Activated CD8-positive, alpha-beta memory T cell treated with anti-CD3 and anti-CD28 coated beads, Interleukin-2, amount 10 ng/mL, durations not matched to agents 7 days and 5 days (primary cell): ENCODE data around the gene MEIS2. TPM values are rescaled to one million over a fixed set of nuclear protein-coding genes. Genes with fewer than 3 reads are reported as not detected.

Experiments used
- ATAC-seq: fragments of 150-1000 bp; cut with Tn5 transposase; one replicate; pipeline ENCODE4 v1.10.0; 2021; ENCODE audit warnings: moderate library complexity
- CTCF ChIA-PET: fragments of 350-600 bp; sonication (Branson Sonifier 250); formaldehyde crosslinking; loops from one replicate; lab custom pipeline; 2021; ENCODE audit warnings: antibody characterized with exemption; lab: Charles Lee
- DNase-seq: peaks from one replicate; pipeline ENCODE4 v3.0.0-alpha.2; 2020
- H3K27ac Mint-ChIP-seq: one replicate; pipeline ENCODE4 v1.8.0; 2021; ENCODE audit warnings: mild to moderate bottlenecking, mixed read lengths
- H3K27me3 Mint-ChIP-seq: one replicate; pipeline ENCODE4 v1.8.0; 2021; ENCODE audit warnings: mixed read lengths
- H3K36me3 Mint-ChIP-seq: one replicate; pipeline ENCODE4 v1.8.0; 2021; ENCODE audit warnings: mild to moderate bottlenecking, mixed read lengths
- H3K4me1 Mint-ChIP-seq: one replicate; pipeline ENCODE4 v1.8.0; 2021; ENCODE audit warnings: mixed read lengths
- H3K4me3 Mint-ChIP-seq: one replicate; pipeline ENCODE4 v1.8.0; 2021; ENCODE audit warnings: mild to moderate bottlenecking, moderate library complexity, mixed read lengths
- H3K9me3 Mint-ChIP-seq: one replicate; pipeline ENCODE4 v1.8.0; 2022; ENCODE audit warnings: low read depth, mixed read lengths
- total RNA-seq, 2 experiments: library from RNA; stranded (reverse); gene quantifications; one replicate each; pipeline ENCODE4 v1.2.3, GENCODE V29; 2021

Gene MEIS2
- total RNA-seq: under 1 TPM in 1 of 2 experiments, not detected in 1; 0.07 TPM

- Mint-ChIP-seq H3K27me3 (peaks cover 94% of the 10 kb centered on the region), H3K27ac (peak within 1 kb of the TSS; percentile 57), H3K4me1 (peaks cover 24% of the 10 kb centered on the region), H3K36me3 (peaks cover 9% of the 10 kb centered on the region), H3K4me3 (peak within 1 kb of the TSS; percentile 79), H3K9me3 (no peaks in the 10 kb centered on the region)
- DNase-seq (peak; percentile 62), ATAC-seq (peak; percentile 35)
- CTCF ChIA-PET: no interaction called here
Measured at GRCh38 chr15:37100109-37100965, at the start of gene MEIS2. Gene MEIS2, minus strand, starts transcription at chr15:37100549. Its CDS starts 1,083 bp downstream, at chr15:37099466.

GRCh38 chr15:37149146-37149545, 48.8 kb upstream of the MEIS2 start:
- Mint-ChIP-seq H3K9me3 (no peaks in the 10 kb centered on the region), H3K36me3 (no peaks in the 10 kb centered on the region), H3K4me3 (no peak overlapping the region), H3K27me3 (no peaks in the 10 kb centered on the region), H3K4me1 (no peaks in the 10 kb centered on the region), H3K27ac (no peak overlapping the region)
- ATAC-seq (no peak), DNase-seq (no peak)
- CTCF ChIA-PET: no interaction called here

DNA sequence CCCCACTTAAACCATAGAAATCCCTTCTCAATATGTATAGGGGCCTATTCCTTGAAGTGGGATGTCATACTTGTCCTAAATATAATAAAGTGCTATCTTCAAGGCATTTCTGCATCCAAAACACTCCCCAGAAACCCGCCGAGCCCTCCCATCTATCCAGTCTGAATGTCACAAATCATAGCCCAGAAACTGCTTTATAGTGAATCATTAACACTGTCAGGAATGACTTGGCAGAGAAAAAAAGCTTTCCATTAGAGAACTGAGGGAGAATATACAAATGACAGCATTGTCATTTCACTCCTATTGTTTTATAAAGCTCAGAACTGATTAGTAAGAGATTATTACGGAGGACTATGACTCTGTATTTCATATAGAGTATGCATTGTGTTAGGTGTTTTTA, 48.4 kb upstream of the MEIS2 start:
- Mint-ChIP-seq H3K4me1 (no peaks in the 10 kb centered on the region), H3K27ac (no peak overlapping the region), H3K9me3 (no peaks in the 10 kb centered on the region), H3K27me3 (no peaks in the 10 kb centered on the region), H3K4me3 (no peak overlapping the region), H3K36me3 (no peaks in the 10 kb centered on the region)
- CTCF ChIA-PET: no interaction called here
- no peak for DNase-seq
- ATAC-seq: no peak

DNA sequence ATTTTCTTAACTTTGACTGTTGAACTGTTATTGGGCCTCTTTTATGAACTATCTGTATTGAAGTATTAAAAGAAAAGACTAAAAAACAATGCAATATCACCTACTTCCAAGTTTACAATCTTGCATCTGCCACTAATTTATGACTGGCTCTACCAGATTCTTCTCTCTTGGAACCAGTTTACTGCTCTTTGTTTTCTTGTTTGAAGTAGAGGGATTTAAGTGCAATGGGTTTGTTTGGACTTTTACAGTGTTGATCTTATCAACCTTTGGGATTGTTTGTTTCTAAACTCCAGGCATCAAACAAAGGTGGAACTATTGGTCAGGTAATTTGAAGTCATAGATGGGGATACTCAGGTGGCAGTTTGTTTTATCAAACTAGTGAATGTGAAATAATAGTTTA, 43.0 kb upstream of the MEIS2 start:
- Mint-ChIP-seq H3K36me3 (no peaks in the 10 kb centered on the region), H3K4me3 (no peak overlapping the region), H3K4me1 (no peaks in the 10 kb centered on the region), H3K27ac (no peak overlapping the region), H3K9me3 (no peaks in the 10 kb centered on the region), H3K27me3 (no peaks in the 10 kb centered on the region)
- DNase-seq (no peak), ATAC-seq (no peak)
- CTCF ChIA-PET: interaction anchor here (1.2 kb wide), 1 partner anchor 8 kb away, joined by 4 read pairs; no protein-coding TSS in a partner anchor

GRCh38 chr15:37142371-37142770, 42.0 kb upstream of the MEIS2 start:
- no peaks in the 10 kb centered on the region for H3K9me3 Mint-ChIP-seq
- DNase-seq: no peak
- H3K27me3 Mint-ChIP-seq: no peaks in the 10 kb centered on the region
- H3K4me1 Mint-ChIP-seq: no peaks in the 10 kb centered on the region
- CTCF ChIA-PET: no interaction called here
- no peak for ATAC-seq
- H3K36me3 Mint-ChIP-seq: no peaks in the 10 kb centered on the region
- H3K4me3 Mint-ChIP-seq: no peak overlapping the region
- H3K27ac Mint-ChIP-seq: no peak overlapping the region

DNA sequence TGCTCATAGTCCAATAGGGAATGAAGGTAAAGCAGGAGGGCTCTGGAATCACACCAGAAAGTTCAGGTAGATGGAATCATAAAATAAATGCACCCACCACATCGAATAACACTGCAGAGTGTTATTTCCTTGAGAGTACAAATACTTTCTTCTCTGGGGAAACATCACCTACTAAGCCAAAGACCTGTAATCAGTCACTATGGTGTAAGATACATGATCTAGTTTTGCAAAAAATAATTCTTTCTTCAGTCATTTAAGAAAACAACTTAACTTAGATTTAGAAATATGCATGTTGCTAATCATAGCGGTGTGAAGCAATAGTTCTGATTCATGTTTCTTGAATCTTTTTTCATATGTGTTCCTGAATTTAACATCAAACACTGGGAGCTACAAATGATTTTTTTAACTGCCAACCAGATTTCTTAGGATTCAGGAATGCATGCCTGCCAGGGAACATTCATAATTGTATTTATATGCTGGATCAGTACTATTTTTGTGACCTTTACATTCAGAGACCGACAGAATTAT, 40.2 kb upstream of the MEIS2 start:
- H3K36me3 Mint-ChIP-seq: no peaks in the 10 kb centered on the region
- ATAC-seq (no peak), DNase-seq (no peak)
- no peak overlapping the region for H3K27ac Mint-ChIP-seq
- no peak overlapping the region for H3K4me3 Mint-ChIP-seq
- H3K4me1 Mint-ChIP-seq: no peaks in the 10 kb centered on the region
- CTCF ChIA-PET: no interaction called here
- H3K9me3 Mint-ChIP-seq: no peaks in the 10 kb centered on the region
- H3K27me3 Mint-ChIP-seq: no peaks in the 10 kb centered on the region

- Mint-ChIP-seq H3K36me3 (no peaks in the 10 kb centered on the region), H3K4me3 (no peak overlapping the region), H3K27me3 (no peaks in the 10 kb centered on the region), H3K4me1 (no peaks in the 10 kb centered on the region), H3K27ac (no peak overlapping the region), H3K9me3 (no peaks in the 10 kb centered on the region)
- no peak for DNase-seq
- no peak for ATAC-seq
- CTCF ChIA-PET: no interaction called here
Measured at GRCh38 chr15:37138591-37139215, 38.4 kb upstream of the MEIS2 start.

DNA sequence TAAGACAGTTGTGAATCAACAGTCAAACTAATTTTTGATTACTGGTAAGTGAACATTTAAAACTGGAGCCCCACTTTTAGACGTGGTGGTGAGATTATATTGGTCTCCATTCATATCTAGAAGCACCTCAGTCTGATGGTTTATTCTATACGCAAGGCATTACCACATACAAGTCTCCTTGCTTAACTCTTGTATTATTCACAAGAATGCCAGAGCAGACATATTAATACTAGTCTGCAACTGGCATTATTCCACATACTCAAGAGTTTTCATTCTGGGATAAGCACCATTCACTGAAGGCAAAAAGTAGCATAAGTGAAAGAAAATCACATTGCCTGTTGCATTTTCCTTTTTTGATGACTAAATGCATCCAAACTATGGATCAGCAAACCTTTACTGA, 36.9 kb upstream of the MEIS2 start:
- Mint-ChIP-seq H3K4me1 (no peaks in the 10 kb centered on the region), H3K4me3 (no peak overlapping the region), H3K36me3 (no peaks in the 10 kb centered on the region), H3K27me3 (peaks cover 7% of the 10 kb centered on the region), H3K9me3 (no peaks in the 10 kb centered on the region), H3K27ac (no peak overlapping the region)
- DNase-seq (no peak), ATAC-seq (no peak)
- CTCF ChIA-PET: no interaction called here

DNA sequence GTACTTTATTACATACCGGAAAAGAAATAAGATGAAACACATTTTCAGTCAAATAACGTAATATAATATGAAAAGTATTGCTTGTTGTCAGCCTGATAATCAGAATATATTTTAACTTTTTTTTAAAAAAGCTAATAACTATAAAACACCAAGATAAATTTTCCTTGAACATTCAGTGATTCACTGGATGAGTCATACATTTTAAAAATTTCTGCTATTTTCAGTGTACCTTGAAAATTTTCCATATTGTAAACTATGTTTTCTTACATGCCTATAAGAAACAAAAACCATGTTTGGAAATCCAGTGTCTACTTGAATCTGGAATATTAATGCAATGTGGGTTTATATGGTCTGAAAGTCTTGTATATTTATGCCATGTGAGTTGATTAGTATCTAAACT, 36.3 kb upstream of the MEIS2 start:
- no peaks in the 10 kb centered on the region for H3K36me3 Mint-ChIP-seq
- no peak for DNase-seq
- no peaks in the 10 kb centered on the region for H3K4me1 Mint-ChIP-seq
- H3K9me3 Mint-ChIP-seq: no peaks in the 10 kb centered on the region
- no peak overlapping the region for H3K27ac Mint-ChIP-seq
- ATAC-seq: no peak
- no peak overlapping the region for H3K4me3 Mint-ChIP-seq
- peaks cover 11% of the 10 kb centered on the region for H3K27me3 Mint-ChIP-seq
- CTCF ChIA-PET: no interaction called here

DNA sequence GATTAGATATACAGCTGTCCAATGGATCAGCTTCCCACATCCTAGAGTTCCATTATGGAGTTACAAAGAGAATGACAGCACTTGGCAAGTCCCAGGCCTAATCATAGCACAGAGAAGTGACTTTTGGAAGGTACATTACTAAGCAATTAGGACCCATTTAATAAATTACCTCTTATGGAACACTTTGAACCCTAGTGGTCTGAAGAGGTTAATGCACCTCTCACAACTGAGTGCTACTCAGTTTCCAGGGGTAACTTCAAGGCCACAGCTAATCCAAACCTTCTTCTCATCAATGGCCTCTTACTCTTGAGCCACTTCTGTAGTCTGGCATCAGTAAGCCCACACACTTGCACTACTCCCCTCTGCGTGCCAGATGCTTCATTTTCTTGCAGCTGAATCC, 34.9 kb upstream of the MEIS2 start:
- no peaks in the 10 kb centered on the region for H3K36me3 Mint-ChIP-seq
- H3K4me3 Mint-ChIP-seq: no peak overlapping the region
- DNase-seq (no peak), ATAC-seq (no peak)
- H3K27ac Mint-ChIP-seq: no peak overlapping the region
- no peaks in the 10 kb centered on the region for H3K9me3 Mint-ChIP-seq
- CTCF ChIA-PET: interaction anchor here (1.0 kb wide), 1 partner anchor 9 kb away, joined by 4 read pairs; no protein-coding TSS in a partner anchor
- H3K4me1 Mint-ChIP-seq: no peaks in the 10 kb centered on the region
- H3K27me3 Mint-ChIP-seq: peaks cover 11% of the 10 kb centered on the region

- H3K4me3 Mint-ChIP-seq: no peak overlapping the region
- H3K27me3 Mint-ChIP-seq: peaks cover 11% of the 10 kb centered on the region
- CTCF ChIA-PET: interaction anchor here (1.0 kb wide), 1 partner anchor 9 kb away, joined by 4 read pairs; no protein-coding TSS in a partner anchor
Measured at GRCh38 chr15:37134699-37135131, 34.4 kb upstream of the MEIS2 start.

DNA sequence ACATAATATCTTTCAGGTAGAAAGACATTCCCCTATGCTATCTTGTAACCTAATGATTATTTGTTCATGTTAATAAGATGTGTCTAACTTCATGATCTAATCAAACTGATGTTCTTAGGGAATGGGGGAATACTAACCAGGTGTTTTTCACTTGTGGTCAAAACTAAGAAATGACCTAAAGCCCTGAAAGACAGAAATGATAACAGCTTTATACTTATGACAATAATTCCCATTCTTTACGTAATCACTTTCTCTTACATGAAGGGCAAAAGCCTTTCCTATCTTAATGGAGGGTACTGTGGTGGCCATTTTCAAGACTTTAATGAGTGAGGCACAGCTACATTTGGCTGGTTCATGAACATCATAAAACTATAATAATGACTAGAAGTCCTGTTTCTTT, 33.9 kb upstream of the MEIS2 start:
- H3K4me3 Mint-ChIP-seq: no peak overlapping the region
- CTCF ChIA-PET: no interaction called here

More at GRCh38 chr15:37134699-37135131, 34.4 kb upstream of the MEIS2 start:
- no peaks in the 10 kb centered on the region for H3K4me1 Mint-ChIP-seq
- DNase-seq: no peak
- no peaks in the 10 kb centered on the region for H3K9me3 Mint-ChIP-seq
- H3K36me3 Mint-ChIP-seq: no peaks in the 10 kb centered on the region
- no peak overlapping the region for H3K27ac Mint-ChIP-seq
- ATAC-seq: no peak

DNA sequence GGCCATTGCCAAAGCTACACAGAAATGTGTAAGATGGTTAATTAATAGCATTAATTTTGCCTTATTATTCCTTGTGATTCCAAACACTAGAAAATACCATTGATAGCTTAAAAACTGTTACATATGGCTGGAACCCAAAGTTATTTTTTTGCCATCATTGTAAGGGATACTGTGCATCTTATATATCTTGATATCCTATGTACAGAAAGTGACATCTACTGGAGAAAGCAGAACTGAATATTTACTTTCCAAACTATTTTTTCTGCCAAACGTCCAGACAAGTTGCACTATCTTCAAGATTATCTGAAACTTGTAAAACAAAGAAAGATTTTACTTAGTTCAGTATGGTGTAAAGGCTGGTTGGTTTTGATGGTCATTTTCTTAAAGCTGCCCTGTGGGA, 33.3 kb upstream of the MEIS2 start:
- Mint-ChIP-seq H3K27me3 (peaks cover 11% of the 10 kb centered on the region), H3K4me1 (no peaks in the 10 kb centered on the region), H3K36me3 (no peaks in the 10 kb centered on the region), H3K27ac (no peak overlapping the region), H3K4me3 (no peak overlapping the region), H3K9me3 (no peaks in the 10 kb centered on the region)
- ATAC-seq (no peak), DNase-seq (no peak)
- CTCF ChIA-PET: no interaction called here

More for the DNA sequence above, 33.9 kb upstream of the MEIS2 start:
- ATAC-seq (no peak), DNase-seq (no peak)
- peaks cover 11% of the 10 kb centered on the region for H3K27me3 Mint-ChIP-seq
- H3K4me1 Mint-ChIP-seq: no peaks in the 10 kb centered on the region
- H3K36me3 Mint-ChIP-seq: no peaks in the 10 kb centered on the region
- H3K27ac Mint-ChIP-seq: no peak overlapping the region
- no peaks in the 10 kb centered on the region for H3K9me3 Mint-ChIP-seq
